ENCODE measurements around the gene HTR2A. TPM values are rescaled to one million over a fixed set of nuclear protein-coding genes. Genes with fewer than 3 reads are reported as not detected.

HTR2A gene
- not detected for total RNA-seq
- polyA plus RNA-seq = not detected
- total RNA-seq = 0 to 0.17 (median 0) reads per million in 6 experiments

GRCh38 chr13:46896341-46897137 is at the start of gene HTR2A:
TSS of gene HTR2A (minus strand) at chr13:46897053. CDS start at chr13:46895906, 1,147 bp downstream.
- H3K4me3 Mint-ChIP-seq = peak within 1 kb of the TSS; percentile 55 to 81 (median 72)
- POLR2A ChIA-PET = no interaction called here
- ATAC-seq = peak; percentile 39 to 58

GRCh38 chr13:46936525-46936924 is 39.7 kb upstream of the HTR2A start:
- Mint-ChIP-seq H3K27me3 (peaks cover 18 to 52% (median 24%) of the 10 kb centered on the region in 5 donors), H3K36me3 (peaks cover 0 to 17% (median 2%) of the 10 kb centered on the region in 3 donors), H3K27ac (no peak overlapping the region), H3K9me3 (peaks cover 0 to 57% (median 27%) of the 10 kb centered on the region in 9 donors), H3K4me1 (no peaks in the 10 kb centered on the region), H3K4me3 (no peak overlapping the region)
- DNase-seq = no peak
- POLR2A ChIA-PET = no interaction called here
- ATAC-seq = no peak

More at GRCh38 chr13:46896341-46897137, at the start of gene HTR2A:
- Mint-ChIP-seq H3K36me3 (no peaks in the 10 kb centered on the region), H3K4me1 (peaks cover 7 to 26% (median 22%) of the 10 kb centered on the region in 4 donors), H3K27ac (peak within 1 kb of the TSS in 2 of 10 donors; percentile 2 to 39), H3K27me3 (peaks cover 24 to 37% (median 27%) of the 10 kb centered on the region in 5 donors), H3K9me3 (no peaks in the 10 kb centered on the region)
- DNase-seq = peak in 3 of 10 donors; percentile 6 to 16 (median 15)

- no peaks in the 10 kb centered on the region for H3K4me1 Mint-ChIP-seq
- DNase-seq = no peak
- peaks cover 18 to 54% (median 25%) of the 10 kb centered on the region in 5 donors for H3K27me3 Mint-ChIP-seq
- H3K36me3 Mint-ChIP-seq = peaks cover 0 to 5% (median 2%) of the 10 kb centered on the region in 3 donors
- H3K9me3 Mint-ChIP-seq = peaks cover 0 to 43% (median 18%) of the 10 kb centered on the region in 9 donors
- H3K27ac Mint-ChIP-seq = no peak overlapping the region
- H3K4me3 Mint-ChIP-seq = no peak overlapping the region
- ATAC-seq = no peak
- POLR2A ChIA-PET = no interaction called here
Observed at GRCh38 chr13:46934749-46935148, 37.9 kb upstream of the HTR2A start.

- H3K36me3 Mint-ChIP-seq = no peaks in the 10 kb centered on the region
- H3K9me3 Mint-ChIP-seq = peaks cover 0 to 3% (median 0%) of the 10 kb centered on the region in 9 donors
- H3K27me3 Mint-ChIP-seq = peaks cover 7 to 15% (median 8%) of the 10 kb centered on the region in 5 donors
- H3K4me1 Mint-ChIP-seq = no peaks in the 10 kb centered on the region
- DNase-seq (no peak), ATAC-seq (no peak)
- H3K4me3 Mint-ChIP-seq = no peak overlapping the region
- no peak overlapping the region for H3K27ac Mint-ChIP-seq
- POLR2A ChIA-PET = no interaction called here
Observed at GRCh38 chr13:46926916-46927590, 30.2 kb upstream of the HTR2A start.

DNA sequence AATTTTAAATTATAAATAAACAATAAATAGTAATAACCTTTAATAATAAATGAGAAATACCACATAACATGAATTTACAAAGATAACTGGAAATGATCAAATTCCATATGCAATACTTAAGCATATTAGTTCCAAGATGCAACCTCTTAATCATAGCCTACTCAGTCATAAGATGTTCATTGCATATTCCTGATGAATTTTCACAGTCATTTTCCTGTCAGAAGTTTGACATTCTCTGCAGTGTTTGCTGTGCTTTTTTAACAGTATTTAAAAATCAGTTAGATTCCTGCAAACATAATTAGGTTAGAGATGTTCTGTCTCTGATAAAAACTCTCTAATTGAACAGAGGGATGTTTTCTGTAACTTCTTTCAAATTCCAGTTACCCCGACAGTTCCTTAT is 28.6 kb upstream of the HTR2A start:
- no peak overlapping the region for H3K27ac Mint-ChIP-seq
- DNase-seq (no peak), ATAC-seq (no peak)
- peaks cover 0 to 4% (median 0%) of the 10 kb centered on the region in 9 donors for H3K9me3 Mint-ChIP-seq
- POLR2A ChIA-PET = no interaction called here
- H3K36me3 Mint-ChIP-seq = no peaks in the 10 kb centered on the region
- peaks cover 0 to 15% (median 8%) of the 10 kb centered on the region in 5 donors for H3K27me3 Mint-ChIP-seq
- no peak overlapping the region for H3K4me3 Mint-ChIP-seq
- no peaks in the 10 kb centered on the region for H3K4me1 Mint-ChIP-seq

GRCh38 chr13:46914341-46914740 is 17.5 kb upstream of the HTR2A start:
- DNase-seq (no peak), ATAC-seq (no peak)
- H3K4me1 Mint-ChIP-seq = no peaks in the 10 kb centered on the region
- no peaks in the 10 kb centered on the region for H3K36me3 Mint-ChIP-seq
- H3K27me3 Mint-ChIP-seq = peaks cover 7 to 17% (median 8%) of the 10 kb centered on the region in 5 donors
- POLR2A ChIA-PET = no interaction called here
- no peak overlapping the region for H3K4me3 Mint-ChIP-seq
- no peak overlapping the region for H3K27ac Mint-ChIP-seq
- peaks cover 0 to 10% (median under 1%) of the 10 kb centered on the region in 9 donors for H3K9me3 Mint-ChIP-seq

DNA sequence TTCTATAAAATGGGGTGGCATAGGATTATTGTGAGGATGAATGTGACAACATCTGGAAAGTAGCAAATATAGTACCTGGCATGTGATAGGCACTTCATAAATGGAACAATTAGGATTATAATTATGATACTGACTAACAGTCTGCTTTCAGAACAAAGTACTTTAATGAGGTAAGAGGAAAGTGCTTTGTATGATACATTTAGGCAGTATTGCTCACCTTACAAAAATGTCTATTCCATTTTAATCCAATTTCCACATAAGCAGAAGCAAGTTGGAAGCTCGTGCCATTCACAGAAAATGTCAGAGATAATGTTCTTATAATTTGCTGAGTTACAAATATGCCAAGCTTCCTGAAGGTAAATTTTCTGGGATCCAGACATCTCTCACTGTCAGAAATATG is 16.9 kb upstream of the HTR2A start:
- no peak overlapping the region for H3K4me3 Mint-ChIP-seq
- peaks cover 6 to 22% (median 8%) of the 10 kb centered on the region in 5 donors for H3K27me3 Mint-ChIP-seq
- DNase-seq = no peak
- H3K27ac Mint-ChIP-seq = no peak overlapping the region
- no peaks in the 10 kb centered on the region for H3K4me1 Mint-ChIP-seq
- POLR2A ChIA-PET = no interaction called here
- peaks cover 0 to 9% (median 0%) of the 10 kb centered on the region in 9 donors for H3K9me3 Mint-ChIP-seq
- H3K36me3 Mint-ChIP-seq = no peaks in the 10 kb centered on the region
- ATAC-seq = no peak

GRCh38 chr13:46909042-46909441 is 12.2 kb upstream of the HTR2A start:
- peaks cover 6 to 31% (median 10%) of the 10 kb centered on the region in 5 donors for H3K27me3 Mint-ChIP-seq
- peaks cover 0 to 9% (median 0%) of the 10 kb centered on the region in 9 donors for H3K9me3 Mint-ChIP-seq
- POLR2A ChIA-PET = no interaction called here
- H3K4me1 Mint-ChIP-seq = no peaks in the 10 kb centered on the region
- H3K4me3 Mint-ChIP-seq = no peak overlapping the region
- H3K36me3 Mint-ChIP-seq = no peaks in the 10 kb centered on the region
- no peak for DNase-seq
- ATAC-seq = no peak
- no peak overlapping the region for H3K27ac Mint-ChIP-seq

GRCh38 chr13:46908501-46908900 is 11.6 kb upstream of the HTR2A start:
- ATAC-seq (no peak), DNase-seq (no peak)
- POLR2A ChIA-PET = no interaction called here
- H3K27ac Mint-ChIP-seq = no peak overlapping the region
- no peaks in the 10 kb centered on the region for H3K36me3 Mint-ChIP-seq
- no peaks in the 10 kb centered on the region for H3K4me1 Mint-ChIP-seq
- H3K4me3 Mint-ChIP-seq = no peak overlapping the region
- peaks cover 6 to 31% (median 10%) of the 10 kb centered on the region in 5 donors for H3K27me3 Mint-ChIP-seq
- H3K9me3 Mint-ChIP-seq = peaks cover 0 to 9% (median 0%) of the 10 kb centered on the region in 9 donors

- no peaks in the 10 kb centered on the region for H3K9me3 Mint-ChIP-seq
- no peaks in the 10 kb centered on the region for H3K36me3 Mint-ChIP-seq
- POLR2A ChIA-PET = no interaction called here
- DNase-seq = no peak
- peaks cover 8 to 44% (median 21%) of the 10 kb centered on the region in 5 donors for H3K27me3 Mint-ChIP-seq
- H3K27ac Mint-ChIP-seq = no peak overlapping the region
- no peaks in the 10 kb centered on the region for H3K4me1 Mint-ChIP-seq
- H3K4me3 Mint-ChIP-seq = no peak overlapping the region
- ATAC-seq = no peak
Observed at GRCh38 chr13:46906405-46906804, 9.6 kb upstream of the HTR2A start.

GRCh38 chr13:46905249-46905648 is 8.4 kb upstream of the HTR2A start:
- Mint-ChIP-seq H3K4me3 (no peak overlapping the region), H3K27ac (no peak overlapping the region), H3K36me3 (no peaks in the 10 kb centered on the region), H3K9me3 (no peaks in the 10 kb centered on the region), H3K4me1 (no peaks in the 10 kb centered on the region), H3K27me3 (peaks cover 5 to 36% (median 17%) of the 10 kb centered on the region in 5 donors)
- ATAC-seq = no peak
- DNase-seq = no peak
- POLR2A ChIA-PET = no interaction called here

GRCh38 chr13:46903748-46904147 is 6.9 kb upstream of the HTR2A start:
- DNase-seq (no peak), ATAC-seq (no peak)
- Mint-ChIP-seq H3K27me3 (peaks cover 3 to 23% (median 12%) of the 10 kb centered on the region in 5 donors), H3K4me1 (no peaks in the 10 kb centered on the region), H3K4me3 (no peak overlapping the region), H3K9me3 (no peaks in the 10 kb centered on the region), H3K36me3 (no peaks in the 10 kb centered on the region), H3K27ac (no peak overlapping the region)
- POLR2A ChIA-PET = no interaction called here

DNA sequence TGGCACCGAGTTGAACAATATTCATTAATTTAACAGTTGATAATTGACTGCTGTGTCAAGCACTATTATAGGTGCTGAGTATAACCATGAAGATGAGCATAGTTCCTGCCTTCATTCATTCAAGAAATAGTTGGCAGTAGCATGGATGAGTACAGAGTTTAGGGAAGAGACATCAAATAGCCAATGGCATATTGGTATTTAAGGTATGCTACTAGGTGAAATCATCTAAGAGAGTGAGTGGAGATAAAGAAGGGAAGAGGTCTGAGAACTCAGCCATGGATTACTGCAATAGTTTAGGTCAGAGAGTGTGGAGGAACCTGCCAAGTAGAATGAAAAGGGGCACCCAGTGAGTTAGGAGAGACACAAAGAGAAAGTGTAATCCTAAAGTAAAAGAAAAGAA is 4.9 kb upstream of the HTR2A start:
- DNase-seq (no peak), ATAC-seq (no peak)
- Mint-ChIP-seq H3K4me1 (peaks cover 2 to 9% (median 4%) of the 10 kb centered on the region in 4 donors), H3K4me3 (no peak overlapping the region), H3K27me3 (peaks cover 13 to 29% (median 16%) of the 10 kb centered on the region in 5 donors), H3K36me3 (no peaks in the 10 kb centered on the region), H3K9me3 (no peaks in the 10 kb centered on the region), H3K27ac (no peak overlapping the region)
- POLR2A ChIA-PET = no interaction called here
